Activated naive CD4-positive, alpha-beta T cell treated with anti-CD3 and anti-CD28 coated beads, Interleukin-2, amount 50 U/mL, for 24 hours (primary cell): ENCODE data around the gene HS6ST3.
"Not testable (repeated sequence)": the region's sequence is repeated elsewhere in the genome, so short reads cannot be mapped to it uniquely, and the experiment has no call there.

Source experiments
- H3K27ac Mint-ChIP-seq: one replicate; pipeline ENCODE4 v1.8.0; 2021; ENCODE audit warnings: mild to moderate bottlenecking, mixed read lengths
- H3K27me3 Mint-ChIP-seq: one replicate; pipeline ENCODE4 v1.8.0; 2021; ENCODE audit warnings: mixed read lengths
- H3K36me3 Mint-ChIP-seq: one replicate; pipeline ENCODE4 v1.8.0; 2021; ENCODE audit warnings: mixed read lengths
- H3K4me1 Mint-ChIP-seq: one replicate; pipeline ENCODE4 v1.8.0; 2021; ENCODE audit warnings: mixed read lengths
- H3K4me3 Mint-ChIP-seq: one replicate; pipeline ENCODE4 v1.8.0; 2021; ENCODE audit warnings: mild to moderate bottlenecking, mixed read lengths
- H3K9me3 Mint-ChIP-seq: one replicate; pipeline ENCODE4 v1.8.0; 2021; ENCODE audit warnings: mixed read lengths

HS6ST3 gene

GRCh38 chr13:96089749-96090239 lies at the start of gene HS6ST3:
TSS of gene HS6ST3 (plus strand) at chr13:96090107.
- Mint-ChIP-seq H3K4me3 (no peak within 1 kb of the TSS), H3K27ac (no peak within 1 kb of the TSS), H3K9me3 (no peaks in the 10 kb centered on the region), H3K36me3 (no peaks in the 10 kb centered on the region), H3K4me1 (no peaks in the 10 kb centered on the region), H3K27me3 (peaks cover 36% of the 10 kb centered on the region)

GRCh38 chr13:96041326-96042110 lies 48.4 kb upstream of the HS6ST3 start:
- no peaks in the 10 kb centered on the region for H3K27me3 Mint-ChIP-seq
- no peaks in the 10 kb centered on the region for H3K36me3 Mint-ChIP-seq
- peaks cover 5% of the 10 kb centered on the region for H3K9me3 Mint-ChIP-seq
- H3K27ac Mint-ChIP-seq = no peak overlapping the region
- H3K4me3 Mint-ChIP-seq = no peak overlapping the region
- no peaks in the 10 kb centered on the region for H3K4me1 Mint-ChIP-seq

GRCh38 chr13:96044238-96044637 lies 45.7 kb upstream of the HS6ST3 start:
- H3K27ac Mint-ChIP-seq = no peak overlapping the region
- no peak overlapping the region for H3K4me3 Mint-ChIP-seq
- peaks cover 5% of the 10 kb centered on the region for H3K27me3 Mint-ChIP-seq
- no peaks in the 10 kb centered on the region for H3K36me3 Mint-ChIP-seq
- no peaks in the 10 kb centered on the region for H3K4me1 Mint-ChIP-seq
- peaks cover 5% of the 10 kb centered on the region for H3K9me3 Mint-ChIP-seq

DNA sequence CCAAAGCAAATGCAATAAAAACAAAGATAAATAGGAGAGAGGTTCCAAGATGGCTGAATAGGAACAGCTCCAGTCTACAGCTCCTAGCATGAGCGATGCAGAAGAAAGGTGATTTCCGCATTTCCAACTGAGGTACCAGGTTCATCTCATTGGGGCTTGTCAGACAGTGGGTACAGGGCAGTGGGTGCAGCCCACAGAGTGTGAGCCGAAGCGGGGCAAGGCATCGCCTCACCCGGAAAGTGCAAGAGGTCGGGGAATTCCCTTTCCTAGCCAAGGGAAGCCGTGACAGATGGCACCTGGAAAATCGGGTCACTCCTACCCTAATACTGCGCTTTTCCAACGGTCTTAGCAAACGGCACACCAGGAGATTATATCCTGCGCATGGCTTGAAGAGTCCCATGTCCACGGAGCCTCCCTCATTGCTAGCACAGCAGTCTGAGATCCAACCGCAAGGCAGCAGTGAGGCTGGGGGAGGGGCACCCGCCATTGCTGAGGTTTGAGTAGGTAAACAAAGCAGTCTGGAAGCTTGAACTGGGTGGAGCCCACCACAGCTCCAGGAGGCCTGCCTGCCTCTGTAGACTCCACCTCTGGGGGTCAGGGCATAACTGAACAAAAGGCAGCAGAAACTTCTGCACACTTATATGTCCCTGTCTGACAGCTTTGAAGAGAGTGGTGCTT lies 43.3 kb upstream of the HS6ST3 start:
- not testable (repeated sequence) for H3K4me3 Mint-ChIP-seq, H3K9me3 Mint-ChIP-seq, H3K36me3 Mint-ChIP-seq, H3K4me1 Mint-ChIP-seq, H3K27ac Mint-ChIP-seq
- H3K27me3 Mint-ChIP-seq = peaks cover 16% of the 10 kb centered on the region

- peaks cover 35% of the 10 kb centered on the region for H3K27me3 Mint-ChIP-seq
- not testable (repeated sequence) for H3K4me1 Mint-ChIP-seq, H3K27ac Mint-ChIP-seq, H3K4me3 Mint-ChIP-seq, H3K9me3 Mint-ChIP-seq, H3K36me3 Mint-ChIP-seq
Observed at GRCh38 chr13:96050955-96051354, 39.0 kb upstream of the HS6ST3 start.

DNA sequence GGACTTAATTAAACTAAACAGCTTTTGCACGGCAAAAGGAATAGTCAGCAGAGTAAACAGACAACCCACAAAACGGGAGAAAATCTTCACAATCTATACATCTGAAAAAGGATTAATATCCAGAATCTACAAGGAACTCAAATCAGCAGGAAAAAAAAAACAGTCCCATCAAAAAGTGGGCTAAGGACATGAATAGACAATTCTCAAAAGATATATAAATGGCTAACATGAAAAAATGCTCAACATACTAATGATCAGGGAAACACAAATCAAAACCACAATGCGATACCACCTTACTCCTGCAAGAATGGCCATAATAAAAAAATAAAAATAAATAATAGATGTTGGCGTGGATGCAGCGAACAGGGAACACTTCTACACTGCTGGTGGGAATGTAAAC lies 38.4 kb upstream of the HS6ST3 start:
- H3K4me3 Mint-ChIP-seq, H3K36me3 Mint-ChIP-seq, H3K9me3 Mint-ChIP-seq, H3K27ac Mint-ChIP-seq, H3K4me1 Mint-ChIP-seq: not testable (repeated sequence)
- H3K27me3 Mint-ChIP-seq = peaks cover 35% of the 10 kb centered on the region

DNA sequence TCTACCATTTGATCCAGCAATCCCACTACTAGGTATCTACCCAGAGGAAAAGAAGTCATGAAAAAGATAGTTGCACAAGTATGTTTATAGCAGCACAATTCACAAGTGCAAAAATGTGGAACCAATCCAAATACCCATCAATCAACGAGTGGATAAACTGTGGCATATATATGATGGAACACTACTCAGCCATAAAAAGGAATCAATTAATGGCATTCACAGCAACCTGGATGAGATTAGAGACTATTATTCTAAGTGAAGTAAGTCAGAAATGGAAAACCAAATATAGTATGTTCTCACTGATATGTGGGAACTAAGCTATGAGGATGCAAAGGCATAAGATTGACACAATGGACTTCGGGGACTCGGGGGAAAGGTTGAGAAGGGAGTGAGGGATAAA lies 38.0 kb upstream of the HS6ST3 start:
- H3K4me3 Mint-ChIP-seq, H3K27ac Mint-ChIP-seq, H3K36me3 Mint-ChIP-seq, H3K4me1 Mint-ChIP-seq, H3K9me3 Mint-ChIP-seq: not testable (repeated sequence)
- H3K27me3 Mint-ChIP-seq = peaks cover 35% of the 10 kb centered on the region

DNA sequence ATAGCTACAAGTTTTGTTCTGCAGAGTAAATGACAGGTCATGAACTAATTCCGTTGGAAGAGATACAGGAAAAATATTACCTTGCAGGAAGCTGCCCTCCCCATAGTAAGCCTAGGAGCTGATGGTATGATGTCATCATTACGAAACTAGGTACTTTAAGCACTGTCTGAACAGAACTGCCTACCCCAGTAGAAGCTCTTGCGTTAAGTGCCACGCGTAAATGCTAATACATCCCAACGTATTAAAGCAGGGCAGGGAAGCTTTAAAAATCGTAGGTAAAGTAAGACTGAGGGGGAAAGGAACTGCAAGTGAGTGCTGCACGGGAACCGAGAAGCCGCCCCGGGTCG lies 37.3 kb upstream of the HS6ST3 start:
- Mint-ChIP-seq H3K27me3 (peaks cover 35% of the 10 kb centered on the region), H3K9me3 (peaks cover 3% of the 10 kb centered on the region), H3K36me3 (peaks cover 2% of the 10 kb centered on the region), H3K4me3 (peak overlapping the region; percentile 59), H3K4me1 (peaks cover 6% of the 10 kb centered on the region), H3K27ac (no peak overlapping the region)

DNA sequence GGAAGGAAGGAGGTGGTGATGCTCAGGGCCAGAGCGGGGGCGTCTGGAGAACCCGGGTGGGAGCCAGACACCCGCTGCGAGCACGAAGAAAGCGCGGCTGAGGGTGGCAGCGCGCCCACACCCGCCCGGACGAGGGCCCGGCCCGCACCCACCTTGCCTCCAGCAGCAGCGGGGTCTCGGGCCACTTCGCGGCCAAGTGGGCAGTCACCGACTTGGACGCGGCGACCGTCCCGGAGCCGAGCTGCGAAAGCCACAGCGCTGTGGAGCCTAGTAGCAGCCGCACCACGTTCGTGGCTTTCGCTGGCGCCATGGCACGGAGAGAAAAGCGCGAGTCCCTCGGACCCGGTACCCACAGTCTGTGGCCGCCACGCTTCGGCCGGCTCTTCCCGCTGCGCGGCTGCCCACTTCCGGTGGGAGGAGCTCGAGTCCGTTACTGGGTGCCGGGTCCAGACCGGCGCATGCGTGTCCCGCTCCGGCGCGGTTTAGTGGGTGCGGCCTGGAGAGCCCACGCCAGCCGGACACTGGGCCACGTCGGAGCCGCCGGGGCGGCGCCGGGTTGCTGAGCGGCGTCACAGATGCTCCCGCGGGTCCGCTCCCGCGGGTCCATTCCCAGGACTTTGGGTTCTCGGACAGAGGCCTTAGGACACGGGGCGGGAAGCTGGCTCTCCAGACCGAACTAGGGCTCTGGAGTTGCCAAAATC lies 36.8 kb upstream of the HS6ST3 start, which contains the start of gene UGGT2:
Gene UGGT2 (minus strand): TSS at position 399 of the 701 bp plus-strand sequence. CDS start 89 bp downstream, at position 310.
- H3K4me3 Mint-ChIP-seq = peak within 1 kb of the TSS; percentile 59

DNA sequence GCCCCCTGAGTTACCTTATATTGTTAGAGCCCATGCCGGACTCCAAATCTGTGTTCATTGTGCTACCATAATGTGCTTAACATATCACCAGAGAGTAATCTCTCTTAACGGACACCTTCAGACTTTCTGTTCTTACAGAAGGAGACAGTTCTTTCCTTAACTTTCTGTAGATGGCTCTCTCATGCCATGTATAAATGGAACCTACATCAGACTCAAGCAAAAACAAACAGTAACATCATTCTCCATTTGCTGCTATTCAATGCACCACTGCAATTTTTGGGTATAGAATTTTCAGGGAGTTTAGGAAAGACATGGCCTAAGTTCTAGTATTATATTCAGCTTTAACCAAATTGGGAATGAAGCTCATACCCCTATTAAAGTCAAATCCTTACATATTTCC lies 24.1 kb upstream of the HS6ST3 start:
- no peak overlapping the region for H3K27ac Mint-ChIP-seq
- no peaks in the 10 kb centered on the region for H3K4me1 Mint-ChIP-seq
- H3K36me3 Mint-ChIP-seq = no peaks in the 10 kb centered on the region
- no peak overlapping the region for H3K4me3 Mint-ChIP-seq
- H3K27me3 Mint-ChIP-seq = no peaks in the 10 kb centered on the region
- H3K9me3 Mint-ChIP-seq = no peaks in the 10 kb centered on the region

More for the DNA sequence above, 36.8 kb upstream of the HS6ST3 start, which contains the start of gene UGGT2:
- Mint-ChIP-seq H3K9me3 (peaks cover 4% of the 10 kb centered on the region), H3K4me1 (peaks cover 6% of the 10 kb centered on the region), H3K36me3 (peaks cover 2% of the 10 kb centered on the region), H3K27me3 (peaks cover 31% of the 10 kb centered on the region), H3K27ac (no peak within 1 kb of the TSS)

DNA sequence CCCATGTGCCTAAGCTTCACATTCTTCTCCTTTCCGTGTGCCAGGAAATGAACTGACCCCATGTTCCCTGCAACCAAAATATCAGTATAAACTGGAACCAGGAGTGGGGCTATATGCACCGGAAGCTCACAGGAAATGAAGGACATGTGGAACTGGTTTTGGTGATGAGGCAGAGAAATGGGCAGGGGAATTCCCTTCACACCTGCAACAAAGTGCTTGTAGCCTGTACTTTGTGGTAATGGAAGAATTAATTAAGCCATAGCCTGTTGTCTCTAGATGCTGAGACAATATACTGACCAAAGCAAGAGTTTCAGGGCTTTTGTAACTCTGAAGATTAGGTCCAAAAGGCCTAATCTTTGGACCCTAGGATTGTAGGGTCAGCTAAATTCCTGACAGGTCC lies 21.2 kb upstream of the HS6ST3 start:
- Mint-ChIP-seq H3K4me3 (no peak overlapping the region), H3K4me1 (no peaks in the 10 kb centered on the region), H3K9me3 (no peaks in the 10 kb centered on the region), H3K27ac (no peak overlapping the region), H3K36me3 (no peaks in the 10 kb centered on the region), H3K27me3 (no peaks in the 10 kb centered on the region)

DNA sequence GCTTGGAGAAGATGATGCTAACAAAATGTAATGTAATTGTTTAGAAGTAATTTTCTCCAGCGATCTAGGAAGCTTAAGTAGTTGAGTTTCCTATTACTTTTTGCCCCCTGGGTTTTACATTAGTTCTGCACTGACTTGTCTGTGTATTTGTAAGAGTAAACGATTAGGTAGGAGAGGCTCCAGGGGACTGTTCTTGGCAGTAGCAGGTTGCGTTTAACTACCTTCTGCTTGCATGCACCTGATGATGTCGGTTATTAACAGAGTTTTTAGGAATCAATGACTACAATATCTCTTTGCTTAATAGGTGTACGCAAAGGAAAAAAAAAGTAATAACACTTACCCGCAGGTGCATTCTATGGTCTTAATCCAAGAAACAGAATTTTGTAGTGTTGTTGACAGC lies 18.4 kb upstream of the HS6ST3 start:
- H3K9me3 Mint-ChIP-seq = peaks cover 3% of the 10 kb centered on the region
- no peaks in the 10 kb centered on the region for H3K27me3 Mint-ChIP-seq
- no peaks in the 10 kb centered on the region for H3K4me1 Mint-ChIP-seq
- H3K36me3 Mint-ChIP-seq = no peaks in the 10 kb centered on the region
- no peak overlapping the region for H3K4me3 Mint-ChIP-seq
- H3K27ac Mint-ChIP-seq = no peak overlapping the region

- Mint-ChIP-seq H3K27ac (no peak overlapping the region), H3K9me3 (peaks cover 9% of the 10 kb centered on the region), H3K4me1 (no peaks in the 10 kb centered on the region), H3K36me3 (no peaks in the 10 kb centered on the region), H3K27me3 (no peaks in the 10 kb centered on the region), H3K4me3 (no peak overlapping the region)
Observed at GRCh38 chr13:96072392-96072791, 17.5 kb upstream of the HS6ST3 start.

- no peak overlapping the region for H3K4me3 Mint-ChIP-seq
Observed at GRCh38 chr13:96075953-96076543, 13.9 kb upstream of the HS6ST3 start.

DNA sequence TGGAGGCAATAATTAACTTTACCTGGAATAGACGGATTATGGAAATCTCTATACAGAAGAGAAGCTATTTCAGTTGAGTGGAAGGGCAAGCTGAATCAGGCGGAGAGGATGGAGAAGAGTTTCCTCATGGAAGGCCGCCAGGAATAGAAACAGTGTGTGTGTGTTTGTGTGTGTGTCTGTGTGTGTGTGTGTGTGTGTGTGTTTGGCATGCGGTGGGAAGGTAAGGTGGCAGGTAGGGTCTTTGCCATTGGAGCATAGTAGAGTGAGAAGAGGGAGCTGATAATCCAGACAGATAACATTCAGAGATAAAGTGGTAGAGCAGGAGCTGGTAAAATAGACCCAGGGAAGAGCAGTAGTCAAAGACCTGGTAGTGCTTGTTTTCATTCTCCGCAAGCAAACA lies 9.2 kb upstream of the HS6ST3 start:
- H3K27me3 Mint-ChIP-seq = no peaks in the 10 kb centered on the region
- H3K4me1 Mint-ChIP-seq = no peaks in the 10 kb centered on the region
- H3K4me3 Mint-ChIP-seq = no peak overlapping the region
- peaks cover 9% of the 10 kb centered on the region for H3K9me3 Mint-ChIP-seq
- no peak overlapping the region for H3K27ac Mint-ChIP-seq
- no peaks in the 10 kb centered on the region for H3K36me3 Mint-ChIP-seq

More at GRCh38 chr13:96075953-96076543, 13.9 kb upstream of the HS6ST3 start:
- Mint-ChIP-seq H3K27me3 (no peaks in the 10 kb centered on the region), H3K27ac (no peak overlapping the region), H3K36me3 (no peaks in the 10 kb centered on the region), H3K9me3 (peaks cover 9% of the 10 kb centered on the region), H3K4me1 (no peaks in the 10 kb centered on the region)
